ENCODE data around the gene C5orf63. TPM values are rescaled to one million over a fixed set of nuclear protein-coding genes. Genes with fewer than 3 reads are reported as not detected.
A peak's percentile ranks its signal among the peaks of the same experiment; 100 is the strongest.

The C5orf63 gene
- total and polyA plus RNA-seq, 2 of the 8 experiments (the other 6 are each of a cell fraction or from before 2014, with no cell fraction given) = 0.67 to 0.71 TPM

- H3K9me3 ChIP-seq (ENCODE audit: insufficient read depth in 2 of 2, low read depth in 1 of 2, low read length in 1 of 2) = peaks cover 0 to 5% of the 10 kb centered on the region in 2 experiments; a peak in 1 of 4 replicates
- no peaks in the 10 kb centered on the region for H3K27me3 ChIP-seq (replicated peaks in 1 of 4; ENCODE audit: control insufficient read depth in 3 of 4, extremely low read depth in 1 of 4, insufficient read depth in 3 of 4, low read length in 3 of 4)
- no peak overlapping the region for H2AFZ ChIP-seq (ENCODE audit: low read length)
- no peak overlapping the region for H3K14ac ChIP-seq (ENCODE audit: insufficient read length)
- TF ChIP-seq ZNF274 (IDR thresholded peaks at IDR 0.05; ENCODE audit: borderline replicate concordance, extremely low read depth, low read length) (no peak), RBBP5 (IDR thresholded peaks at IDR 0.05; ENCODE audit: borderline replicate concordance, low read depth, low read length) (no peak), SP2 (IDR thresholded peaks at IDR 0.05; ENCODE audit: low read length) (no peak), SP1 (IDR thresholded peaks at IDR 0.05; ENCODE audit: low read depth, low read length) (no peak)
- H4K5ac ChIP-seq (ENCODE audit: insufficient read length, low read depth, low read length) = no peak overlapping the region
- H3K4me3 ChIP-seq (ENCODE audit: extremely low read depth in 1 of 4, insufficient read depth in 2 of 4, low read depth in 3 of 4, low read length in 4 of 4) = no peak overlapping the region
- H3K79me2 ChIP-seq (ENCODE audit: control insufficient read depth in 1 of 2, insufficient read depth in 2 of 2, low read length in 2 of 2) = no peaks in the 10 kb centered on the region
- peaks cover 2% of the 10 kb centered on the region; the same call in 1 of the 2 replicates for H3K23me2 ChIP-seq (ENCODE audit: low read depth, low read length)
- no peak overlapping the region for H2BK20ac ChIP-seq (ENCODE audit: low read length)
- no peak overlapping the region for H3K18ac ChIP-seq (ENCODE audit: extremely low read depth, low read length)
- no peak overlapping the region for H3K56ac ChIP-seq (replicated peaks; ENCODE audit: insufficient read length, low read depth, low read length)
- H2BK12ac ChIP-seq (ENCODE audit: low read depth, low read length) = no peak overlapping the region
- H2BK120ac ChIP-seq (replicated peaks; ENCODE audit: low read depth, low read length) = no peak overlapping the region
- FAIRE-seq = peak; percentile 24
- H4K20me1 ChIP-seq (replicated peaks in 1 of 2; ENCODE audit: control insufficient read depth in 1 of 2, insufficient read depth in 2 of 2, low read length in 2 of 2) = no peaks in the 10 kb centered on the region
- H3K4me2 ChIP-seq (ENCODE audit: insufficient read depth in 1 of 2, low read depth in 2 of 2, low read length in 2 of 2) = no peak overlapping the region
- WGBS, 2 experiments (ENCODE audit: extremely low coverage in 1 of 2, insufficient coverage in 1 of 2, insufficient read length in 1 of 2, insufficient replicate concordance in 2 of 2, low coverage in 1 of 2, low lambda C conversion rate in 2 of 2, missing lambda C conversion rate in 1 of 2) = 92% methylated on average over 1 of the region's 1 CpG; no CpG with 5 or more reads in 1 of the 2 experiments
- H3K9ac ChIP-seq (replicated peaks in 1 of 4; ENCODE audit: extremely low read depth in 1 of 4, low read depth in 3 of 4, low read length in 3 of 4) = no peak overlapping the region
- H3K4me1 ChIP-seq (replicated peaks in 1 of 4; ENCODE audit: control insufficient read depth in 3 of 4, insufficient read depth in 4 of 4, low read length in 3 of 4) = no peaks in the 10 kb centered on the region
- no peak overlapping the region for H2AK5ac ChIP-seq (ENCODE audit: low read depth, low read length)
- POLR2A ChIA-PET (ENCODE audit: partially characterized antibody) = no interaction called here
- no peak overlapping the region for H3K23ac ChIP-seq (ENCODE audit: insufficient read length)
- no peak overlapping the region for H2BK15ac ChIP-seq (ENCODE audit: low read length)
- no peak overlapping the region for H2BK5ac ChIP-seq (ENCODE audit: low read depth, low read length)
- no peaks in the 10 kb centered on the region for H3K79me1 ChIP-seq (ENCODE audit: low read depth, low read length)
- no peak overlapping the region for H3K4ac ChIP-seq (replicated peaks; ENCODE audit: insufficient read length, low read depth, low read length)
- no peaks in the 10 kb centered on the region; a peak in 1 of 8 replicates for H3K36me3 ChIP-seq (ENCODE audit: control insufficient read depth in 2 of 4, insufficient read depth in 4 of 4, low read length in 3 of 4)
- CTCF ChIA-PET (ENCODE audit: partially characterized antibody) = no interaction called here
- H4K8ac ChIP-seq (ENCODE audit: extremely low read depth, insufficient read depth, low read length) = no peak overlapping the region
- no peak overlapping the region for H4K91ac ChIP-seq (replicated peaks; ENCODE audit: insufficient read length, low read length)
- no peak for DNase-seq (ENCODE audit: low read depth in 1 of 2, low spot score in 2 of 2)
- no peak overlapping the region for H3K27ac ChIP-seq (ENCODE audit: low read depth, low read length)
These were observed 21.7 kb downstream of the C5orf63 start for GRCh38 chr5:127051591-127051990.

All from H1 (cell line).